H9 (cell line): ENCODE results near the gene EPHA4. TPM values are rescaled to one million over a fixed set of nuclear protein-coding genes. Genes with fewer than 3 reads are reported as not detected.
A peak's percentile ranks its signal among the peaks of the same experiment; 100 is the strongest.

ENCODE experiments used
- DNase-seq: peaks from one replicate; pipeline ENCODE4 v3.0.0-alpha.2; 2017
- H2AFZ ChIP-seq: one replicate; pipeline ENCODE4 v1.6.1; 2013; ENCODE audit warnings: mild to moderate bottlenecking, low read length, control low read depth, moderate library complexity
- H2AK5ac ChIP-seq: 2 replicates; pipeline ENCODE4 v1.6.1; 2013; ENCODE audit warnings: low read length, control low read depth, mixed read lengths; ENCODE audit not compliant: insufficient read length
- H2BK120ac ChIP-seq: one replicate; pipeline ENCODE4 v1.6.1; 2013; ENCODE audit warnings: low read depth, mild to moderate bottlenecking, low read length, control low read depth, inconsistent platforms; ENCODE audit not compliant: poor library complexity, severe bottlenecking
- H2BK12ac ChIP-seq: 2 replicates; pipeline ENCODE4 v1.6.1; 2013; ENCODE audit warnings: low read length, control low read depth, mixed read lengths, low read depth; ENCODE audit not compliant: insufficient read length
- H2BK15ac ChIP-seq: 2 replicates; pipeline ENCODE4 v1.6.1; 2013; ENCODE audit warnings: low read depth, low read length, control low read depth
- H2BK20ac ChIP-seq: one replicate; pipeline ENCODE4 v1.6.1; 2013; ENCODE audit warnings: low read depth, mild to moderate bottlenecking, low read length, control low read depth, inconsistent platforms; ENCODE audit not compliant: poor library complexity, severe bottlenecking
- H2BK5ac ChIP-seq: 2 replicates; pipeline ENCODE4 v1.6.1; 2013; ENCODE audit warnings: low read length, control low read depth, mixed read lengths; ENCODE audit not compliant: insufficient read length
- H3K14ac ChIP-seq: 2 replicates; pipeline ENCODE4 v1.6.1; 2013; ENCODE audit warnings: low read length, control low read depth; ENCODE audit not compliant: insufficient read depth
- H3K18ac ChIP-seq: 2 replicates; pipeline ENCODE4 v1.6.1; 2013; ENCODE audit warnings: low read depth, mild to moderate bottlenecking, mixed read lengths, low read length, control low read depth; ENCODE audit not compliant: insufficient read length
- H3K23ac ChIP-seq: 2 replicates; pipeline ENCODE4 v1.6.1; 2013; ENCODE audit warnings: low read length, control low read depth, mixed read lengths, low read depth; ENCODE audit not compliant: insufficient read length
- H3K23me2 ChIP-seq: 2 replicates; pipeline ENCODE4 v1.6.1; 2013; ENCODE audit warnings: low read depth, mild to moderate bottlenecking, mixed read lengths, low read length, control low read depth; ENCODE audit not compliant: insufficient read length, poor library complexity, severe bottlenecking
- H3K27ac ChIP-seq: 2 replicates; pipeline ENCODE4 v1.5.1; 2013; ENCODE audit warnings: low read length, control low read depth, mixed read lengths, low read depth; ENCODE audit not compliant: insufficient read length
- H3K27me3 ChIP-seq: 2 replicates; pipeline ENCODE4 v1.6.1; 2013; ENCODE audit warnings: low read length, control low read depth, inconsistent platforms; ENCODE audit not compliant: insufficient read depth
- H3K4ac ChIP-seq: 2 replicates; pipeline ENCODE4 v1.6.1; 2013; ENCODE audit warnings: low read depth, mild to moderate bottlenecking, control low read depth, inconsistent platforms, low read length, moderate library complexity
- H3K4me1 ChIP-seq: 2 replicates; pipeline ENCODE4 v1.6.1; 2013; ENCODE audit warnings: low read length, control low read depth, inconsistent platforms; ENCODE audit not compliant: insufficient read depth
- H3K4me2 ChIP-seq: 2 replicates; pipeline ENCODE4 v1.6.1; 2013; ENCODE audit warnings: low read length, control low read depth, mixed read lengths; ENCODE audit not compliant: insufficient read length, insufficient read depth
- H3K56ac ChIP-seq: 2 replicates; pipeline ENCODE4 v1.6.1; 2013; ENCODE audit warnings: low read depth, mild to moderate bottlenecking, mixed read lengths, low read length, control low read depth; ENCODE audit not compliant: insufficient read length
- H3K79me1 ChIP-seq: 2 replicates; pipeline ENCODE4 v1.6.1; 2013; ENCODE audit warnings: low read depth, mild to moderate bottlenecking, moderate library complexity, low read length, control low read depth, inconsistent platforms; ENCODE audit not compliant: insufficient read depth, poor library complexity, severe bottlenecking
- H3K79me2 ChIP-seq: 2 replicates; pipeline ENCODE4 v1.6.1; 2013; ENCODE audit warnings: low read length, control low read depth, inconsistent platforms; ENCODE audit not compliant: insufficient read depth
- H3K9ac ChIP-seq: 2 replicates; pipeline ENCODE4 v1.6.1; 2013; ENCODE audit warnings: low read length, control low read depth, mixed read lengths; ENCODE audit not compliant: insufficient read length; ENCODE audit errors: extremely low read depth
- H3K9me3 ChIP-seq: one replicate; pipeline ENCODE4 v1.6.1; 2013; ENCODE audit warnings: low read depth, low read length, inconsistent platforms; ENCODE audit not compliant: control insufficient read depth
- H3T11ph ChIP-seq: one replicate; pipeline ENCODE4 v1.6.1; 2013; ENCODE audit warnings: mild to moderate bottlenecking, low read length, control low read depth, inconsistent platforms
- H4K20me1 ChIP-seq: one replicate; pipeline ENCODE4 v1.6.1; 2013; ENCODE audit not compliant: control insufficient read depth, insufficient read length, insufficient read depth
- H4K5ac ChIP-seq: 2 replicates; pipeline ENCODE4 v1.6.1; 2013; ENCODE audit warnings: low read depth, mild to moderate bottlenecking, mixed read lengths, low read length, control low read depth; ENCODE audit not compliant: insufficient read length
- H4K8ac ChIP-seq: replicated peaks from 2 replicates; pipeline ENCODE4 v1.6.1; 2013; ENCODE audit warnings: low read length, control low read depth, mixed read lengths, low read depth; ENCODE audit not compliant: insufficient read length
- H4K91ac ChIP-seq: 2 replicates; pipeline ENCODE4 v1.6.1; 2013; ENCODE audit warnings: low read depth, mild to moderate bottlenecking, moderate library complexity, mixed read lengths, low read length, control low read depth; ENCODE audit not compliant: insufficient read length
- H3K27ac Mint-ChIP-seq, 3 experiments: 2 replicates in 2 of 3; 3 replicates in 1 of 3; pipeline ENCODE4 v1.8.0; 2020 to 2021; ENCODE audit warnings: mixed read lengths in 3 of 3, mild to moderate bottlenecking in 1 of 3, moderate library complexity in 1 of 3
- H3K27me3 Mint-ChIP-seq: 2 replicates; pipeline ENCODE4 v1.8.0; 2021; ENCODE audit warnings: low read depth, mild to moderate bottlenecking, moderate library complexity, mixed read lengths
- H3K36me3 Mint-ChIP-seq, 3 experiments: 2 replicates in 2 of 3; 3 replicates in 1 of 3; pipeline ENCODE4 v1.8.0; 2020 to 2021; ENCODE audit warnings: low read depth in 3 of 3, mixed read lengths in 3 of 3; ENCODE audit not compliant: insufficient read depth in 1 of 3
- H3K4me1 Mint-ChIP-seq, 2 experiments: 2 replicates each; pipeline ENCODE4 v1.8.0; 2020; ENCODE audit warnings: mixed read lengths in 2 of 2
- H3K4me3 Mint-ChIP-seq, 2 experiments: 2 replicates in 1 of 2; 3 replicates in 1 of 2; pipeline ENCODE4 v1.8.0; 2020 to 2021; ENCODE audit warnings: mild to moderate bottlenecking in 2 of 2, mixed read lengths in 2 of 2, moderate library complexity in 1 of 2
- H3K9me3 Mint-ChIP-seq, 2 experiments: 2 replicates in 1 of 2; 3 replicates in 1 of 2; pipeline ENCODE4 v1.8.0; 2020; ENCODE audit warnings: mild to moderate bottlenecking in 2 of 2, mixed read lengths in 2 of 2, moderate library complexity in 1 of 2
- WGBS: extraction: QIAGEN DNeasy Blood & Tissue Kit; methylation state at CpG from one replicate; pipeline ENCODE4 v1.1.7; 2013; ENCODE audit warnings: missing lambda C conversion rate, low lambda C conversion rate, mixed read lengths; ENCODE audit not compliant: insufficient read length; ENCODE audit errors: extremely low coverage; 5-methylcytosine and 5-hydroxymethylcytosine counted together
- total RNA-seq: library from RNA; stranded (reverse); gene quantifications from 2 replicates; pipeline ENCODE4 v1.2.1, GENCODE V29; 2021
- TF ChIP-seq, protein P1 (sequence below): fragments of 200-600 bp; sonication (generic); conservative IDR thresholded peaks from 3 replicates; pipeline ENCODE4 v1.8.0; 2021; ENCODE audit warnings: antibody characterized with exemption, mild to moderate bottlenecking

EPHA4 gene
- total RNA-seq, 1 experiment from 2014 or later = 25.1 TPM

DNA sequence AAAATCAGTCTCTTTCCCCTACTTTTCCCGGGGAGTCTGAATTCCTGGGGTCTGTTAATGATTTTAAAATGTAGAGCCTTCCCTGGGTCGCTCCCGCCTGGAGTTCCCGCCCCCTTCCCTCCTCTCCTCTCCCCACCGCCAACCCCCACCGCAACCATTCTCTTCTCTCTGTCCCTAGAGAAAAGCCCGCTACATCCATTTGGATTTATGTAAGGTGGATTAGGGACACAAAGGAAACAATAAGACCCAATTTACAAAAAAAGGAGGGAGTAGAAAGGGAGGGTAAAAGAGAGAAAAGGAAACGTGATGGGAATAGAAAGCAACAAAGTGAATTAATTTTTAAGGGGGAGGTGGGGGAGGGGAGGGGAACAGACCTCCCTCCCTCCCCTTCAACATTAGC lies 2.2 kb downstream of the EPHA4 start:
- Histone ChIP-seq H4K8ac (no peak overlapping the region), H3K23me2 (peaks cover 39% of the 10 kb centered on the region), H2BK15ac (no peak overlapping the region), H3K18ac (no peak overlapping the region), H2BK12ac (no peak overlapping the region), H3K27ac (no peak overlapping the region), H4K91ac (no peak overlapping the region), H2BK20ac (no peak overlapping the region), H2BK5ac (no peak overlapping the region), H3K9ac (no peak overlapping the region), H3K4ac (no peak overlapping the region), H3K4me2 (peak overlapping the region; percentile 39), H2AFZ (no peak overlapping the region), H3T11ph (no peak overlapping the region), H2AK5ac (no peak overlapping the region), H3K56ac (no peak overlapping the region), H2BK120ac (no peak overlapping the region), H3K79me1 (no peaks in the 10 kb centered on the region), H4K20me1 (peaks cover 3% of the 10 kb centered on the region), H4K5ac (no peak overlapping the region), H3K14ac (no peak overlapping the region), H3K79me2 (no peaks in the 10 kb centered on the region), H3K9me3 (no peaks in the 10 kb centered on the region), H3K23ac (no peak overlapping the region), H3K27me3 (peaks cover 8% of the 10 kb centered on the region; the same call in 1 of the 2 replicates), H3K4me1 (peaks cover 4% of the 10 kb centered on the region; the same call in 1 of the 2 replicates)
- no CpG with 5 or more reads among the region's 8 CpGs for WGBS
- Mint-ChIP-seq H3K4me1 (peaks cover 46 to 55% of the 10 kb centered on the region in 2 experiments), H3K36me3 (peaks cover 2 to 13% (median 11%) of the 10 kb centered on the region in 3 experiments; a peak in 5 of 7 replicates), H3K27ac (peak overlapping the region in 1 of 3 experiments; percentile 89; a peak in 2 of 7 replicates), H3K9me3 (no peaks in the 10 kb centered on the region; a peak in 1 of 5 replicates), H3K4me3 (peak overlapping the region; percentile 82 to 91), H3K27me3 (peaks cover 61% of the 10 kb centered on the region)
- DNase-seq = peak; percentile 51
- TF ChIP-seq, protein P1, sequence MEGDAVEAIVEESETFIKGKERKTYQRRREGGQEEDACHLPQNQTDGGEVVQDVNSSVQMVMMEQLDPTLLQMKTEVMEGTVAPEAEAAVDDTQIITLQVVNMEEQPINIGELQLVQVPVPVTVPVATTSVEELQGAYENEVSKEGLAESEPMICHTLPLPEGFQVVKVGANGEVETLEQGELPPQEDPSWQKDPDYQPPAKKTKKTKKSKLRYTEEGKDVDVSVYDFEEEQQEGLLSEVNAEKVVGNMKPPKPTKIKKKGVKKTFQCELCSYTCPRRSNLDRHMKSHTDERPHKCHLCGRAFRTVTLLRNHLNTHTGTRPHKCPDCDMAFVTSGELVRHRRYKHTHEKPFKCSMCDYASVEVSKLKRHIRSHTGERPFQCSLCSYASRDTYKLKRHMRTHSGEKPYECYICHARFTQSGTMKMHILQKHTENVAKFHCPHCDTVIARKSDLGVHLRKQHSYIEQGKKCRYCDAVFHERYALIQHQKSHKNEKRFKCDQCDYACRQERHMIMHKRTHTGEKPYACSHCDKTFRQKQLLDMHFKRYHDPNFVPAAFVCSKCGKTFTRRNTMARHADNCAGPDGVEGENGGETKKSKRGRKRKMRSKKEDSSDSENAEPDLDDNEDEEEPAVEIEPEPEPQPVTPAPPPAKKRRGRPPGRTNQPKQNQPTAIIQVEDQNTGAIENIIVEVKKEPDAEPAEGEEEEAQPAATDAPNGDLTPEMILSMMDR = no peak
